GM19467 (cell line): ENCODE data around the gene RAB9A.

ENCODE experiments used
- ATAC-seq: cut with Tn5 transposase; IDR thresholded peaks from one replicate; pipeline ENCODE4 v1.9.1; 2021; ENCODE audit warnings: mild to moderate bottlenecking, moderate library complexity; ENCODE audit not compliant: unreplicated experiment

RAB9A gene

GRCh38 chrX:13742397-13743176, 53.7 kb downstream of the RAB9A start:
- peak; percentile 90 for ATAC-seq

- ATAC-seq = no peak
Measured at GRCh38 chrX:13747836-13748235, 58.9 kb downstream of the RAB9A start.

- ATAC-seq = no peak
Measured at GRCh38 chrX:13748486-13748885, 59.6 kb downstream of the RAB9A start.

GRCh38 chrX:13750204-13750603, 61.3 kb downstream of the RAB9A start:
- no peak for ATAC-seq

- ATAC-seq = no peak
Measured at GRCh38 chrX:13750812-13751211, 61.9 kb downstream of the RAB9A start.

GRCh38 chrX:13752141-13752540, 63.2 kb downstream of the RAB9A start:
- ATAC-seq = no peak

- peak; percentile 66 for ATAC-seq
Measured at GRCh38 chrX:13752646-13753045, 63.7 kb downstream of the RAB9A start.

- ATAC-seq = no peak
Measured at GRCh38 chrX:13754765-13755164, 65.8 kb downstream of the RAB9A start.

GRCh38 chrX:13755254-13755653, 66.3 kb downstream of the RAB9A start:
- no peak for ATAC-seq

GRCh38 chrX:13756381-13756780, 67.5 kb downstream of the RAB9A start:
- ATAC-seq = no peak

- ATAC-seq = peak; percentile 63
Measured at GRCh38 chrX:13759152-13759718, 70.3 kb downstream of the RAB9A start.
